Measurements from ENCODE around the gene UBE2I.

GRCh38 chr16:1366060-1366711 lies 56.8 kb downstream of the UBE2I start:
- TF ChIP-seq CTCF (conservative IDR thresholded peaks at IDR 0.05; ENCODE audit: low read length): no peak
- no peak for TF ChIP-seq EZH2phosphoT487 (IDR thresholded peaks at IDR 0.05; ENCODE audit: borderline replicate concordance)
